ENCODE data around the gene FAM241B. TPM values are rescaled to one million over a fixed set of nuclear protein-coding genes. Genes with fewer than 3 reads are reported as not detected.

The FAM241B gene
- total RNA-seq, 4 donors from 2014 or later, result 0.34 to 1.9 (median 1.3) TPM

GRCh38 chr10:69652857-69653199, 22.8 kb downstream of the FAM241B start:
- TF ChIP-seq CTCF (IDR thresholded peaks at IDR 0.05) (no peak), POLR2A (IDR thresholded peaks at IDR 0.05) (no peak)
- 91 to 94% methylated on average over 3 of the region's 3 CpGs for WGBS, 2 donors
- DNase-seq (ENCODE audit: low spot score in 2 of 2), result no peak

GRCh38 chr10:69653561-69653960, 23.5 kb downstream of the FAM241B start:
- intact Hi-C loops (cut with DNase I; ENCODE audit: low total_unique reads), result no loop called here
- WGBS, 2 donors, result 97 to 100% methylated on average over 5 of the region's 6 CpGs
- no peak overlapping the region for H3K4me3 ChIP-seq (ENCODE audit: low read depth, poor library complexity, severe bottlenecking)
- no peak for DNase-seq (ENCODE audit: low spot score in 2 of 2)
- TF ChIP-seq CTCF (IDR thresholded peaks at IDR 0.05), result no peak
- TF ChIP-seq POLR2A (IDR thresholded peaks at IDR 0.05), result no peak

More at GRCh38 chr10:69652857-69653199, 22.8 kb downstream of the FAM241B start:
- no peak overlapping the region for H3K4me3 ChIP-seq (ENCODE audit: low read depth, poor library complexity, severe bottlenecking)
- intact Hi-C loops (cut with DNase I; ENCODE audit: low total_unique reads), result no loop called here

- DNase-seq (ENCODE audit: low spot score in 2 of 2), result no peak
- TF ChIP-seq POLR2A (IDR thresholded peaks at IDR 0.05) (no peak), CTCF (IDR thresholded peaks at IDR 0.05) (no peak)
- intact Hi-C loops (cut with DNase I; ENCODE audit: low total_unique reads), result no loop called here
- WGBS, 2 donors, result 88 to 89% methylated on average over 19 to 20 of the region's 20 CpGs
- H3K4me3 ChIP-seq (ENCODE audit: low read depth, poor library complexity, severe bottlenecking), result no peak overlapping the region
These were observed 25.2 kb downstream of the FAM241B start for GRCh38 chr10:69655124-69655867.

- whole genome bisulfite sequencing, 2 donors, result 68 to 80% methylated on average over 6 to 11 of the region's 11 CpGs
- no peak for TF ChIP-seq POLR2A (IDR thresholded peaks at IDR 0.05)
- TF ChIP-seq CTCF (IDR thresholded peaks at IDR 0.05), result no peak
- no peak for DNase-seq (ENCODE audit: low spot score in 2 of 2)
- no peak overlapping the region for H3K4me3 ChIP-seq (ENCODE audit: low read depth, poor library complexity, severe bottlenecking)
- intact Hi-C loops (cut with DNase I; ENCODE audit: low total_unique reads), result no loop called here
These were observed 26.0 kb downstream of the FAM241B start for GRCh38 chr10:69655868-69656555.

GRCh38 chr10:69656742-69657269, 26.8 kb downstream of the FAM241B start:
- intact Hi-C loops (cut with DNase I; ENCODE audit: low total_unique reads), result no loop called here
- TF ChIP-seq CTCF (IDR thresholded peaks at IDR 0.05) (no peak), POLR2A (IDR thresholded peaks at IDR 0.05) (no peak)
- no peak for DNase-seq (ENCODE audit: low spot score in 2 of 2)
- WGBS, 2 donors, result 33 to 47% methylated on average over 4 of the region's 5 CpGs
- H3K4me3 ChIP-seq (ENCODE audit: low read depth, poor library complexity, severe bottlenecking), result no peak overlapping the region

Measured in lower leg skin (tissue), 4 donors.